ENCODE data around the gene SPRN.

The SPRN gene

GRCh38 chr10:133461841-133462240 lies 37.4 kb upstream of the SPRN start:
- no peaks in the 10 kb centered on the region for H3K9me3 ChIP-seq (ENCODE audit: severe bottlenecking)
- DNase-seq: no peak
- TF ChIP-seq CTCF (IDR thresholded peaks at IDR 0.05; ENCODE audit: low read depth, low read length): no peak
- H3K27me3 ChIP-seq (ENCODE audit: insufficient read depth, low read depth, severe bottlenecking): no peaks in the 10 kb centered on the region
- H3K36me3 ChIP-seq: no peaks in the 10 kb centered on the region
- H3K27ac ChIP-seq: no peak overlapping the region
- no peak overlapping the region for H3K4me3 ChIP-seq (ENCODE audit: low read depth, low read length)

GRCh38 chr10:133461027-133461426 lies 36.6 kb upstream of the SPRN start:
- H3K9me3 ChIP-seq (ENCODE audit: severe bottlenecking): no peaks in the 10 kb centered on the region
- no peak for DNase-seq
- H3K4me3 ChIP-seq (ENCODE audit: low read depth, low read length): no peak overlapping the region
- no peaks in the 10 kb centered on the region for H3K27me3 ChIP-seq (ENCODE audit: insufficient read depth, low read depth, severe bottlenecking)
- H3K27ac ChIP-seq: no peak overlapping the region
- no peak for TF ChIP-seq CTCF (IDR thresholded peaks at IDR 0.05; ENCODE audit: low read depth, low read length)
- H3K36me3 ChIP-seq: no peaks in the 10 kb centered on the region

- Histone ChIP-seq H3K36me3 (no peaks in the 10 kb centered on the region), H3K27me3 (ENCODE audit: insufficient read depth, low read depth, severe bottlenecking) (no peaks in the 10 kb centered on the region), H3K9me3 (ENCODE audit: severe bottlenecking) (no peaks in the 10 kb centered on the region), H3K4me3 (ENCODE audit: low read depth, low read length) (no peak overlapping the region), H3K27ac (no peak overlapping the region)
- no peak for DNase-seq
- TF ChIP-seq CTCF (IDR thresholded peaks at IDR 0.05; ENCODE audit: low read depth, low read length): no peak
These were observed 35.9 kb upstream of the SPRN start for GRCh38 chr10:133460208-133460769.

- no peaks in the 10 kb centered on the region for H3K27me3 ChIP-seq (ENCODE audit: insufficient read depth, low read depth, severe bottlenecking)
- DNase-seq: no peak
- H3K9me3 ChIP-seq (ENCODE audit: severe bottlenecking): no peaks in the 10 kb centered on the region
- no peaks in the 10 kb centered on the region for H3K36me3 ChIP-seq
- TF ChIP-seq CTCF (IDR thresholded peaks at IDR 0.05; ENCODE audit: low read depth, low read length): no peak
- H3K4me3 ChIP-seq (ENCODE audit: low read depth, low read length): no peak overlapping the region
- H3K27ac ChIP-seq: no peak overlapping the region
These were observed 35.2 kb upstream of the SPRN start for GRCh38 chr10:133459454-133460207.

GRCh38 chr10:133458710-133459453 lies 34.5 kb upstream of the SPRN start:
- Histone ChIP-seq H3K27ac (no peak overlapping the region), H3K27me3 (ENCODE audit: insufficient read depth, low read depth, severe bottlenecking) (no peaks in the 10 kb centered on the region), H3K36me3 (no peaks in the 10 kb centered on the region), H3K9me3 (ENCODE audit: severe bottlenecking) (no peaks in the 10 kb centered on the region), H3K4me3 (ENCODE audit: low read depth, low read length) (no peak overlapping the region)
- no peak for DNase-seq
- no peak for TF ChIP-seq CTCF (IDR thresholded peaks at IDR 0.05; ENCODE audit: low read depth, low read length)
